Esophagus squamous epithelium (tissue), 4 donors: ENCODE measurements around the gene TM9SF4.

ENCODE experiments used
- CTCF ChIP-seq, 6 experiments: fragments of 450-650 bp in 4 of 6; fragments of 200-600 bp in 2 of 6; sonication (generic) in 2 of 6; IDR thresholded peaks; one replicate each; pipeline ENCODE4 v1.5.1; 2016 to 2019; ENCODE audit warnings: antibody characterized with exemption in 6 of 6, mild to moderate bottlenecking in 4 of 6, moderate library complexity in 4 of 6
- POLR2A ChIP-seq, 4 donors: fragments of 450-650 bp; IDR thresholded peaks; one replicate each; pipeline ENCODE4 v1.6.1; 2017; ENCODE audit warnings: antibody characterized with exemption in 4 of 4, mild to moderate bottlenecking in 4 of 4, moderate library complexity in 3 of 4

- TF ChIP-seq CTCF (IDR thresholded peaks at IDR 0.05) (no peak), POLR2A (IDR thresholded peaks at IDR 0.05) (no peak)
Observed at GRCh38 chr20:32113591-32114260, 4.2 kb downstream of the TM9SF4 start.
